HEK293 (cell line): Measurements from ENCODE around the gene PFAS.

ENCODE experiments used
- CTCF ChIA-PET: fragments of 350-600 bp; formaldehyde crosslinking; extraction: SDS; loops from one replicate; lab custom pipeline; 2021; ENCODE audit warnings: antibody characterized with exemption; lab: Yijun Ruan, JAX
- POLR2A ChIA-PET: fragments of 300-600 bp; formaldehyde crosslinking; extraction: SDS; loops from one replicate; lab custom pipeline; 2020; ENCODE audit warnings: antibody characterized with exemption, inconsistent platforms; lab: Yijun Ruan, JAX
- H3K27ac ChIP-seq: fragments of 200-500 bp; sonication (Bioruptor generic); 2 replicates; pipeline ENCODE4 v1.5.1; 2014; ENCODE audit warnings: low read depth, low read length, control low read depth, inconsistent platforms; ENCODE audit errors: extremely low read depth
- H3K36me3 ChIP-seq, 2 experiments: fragments of 200-500 bp in 1 of 2; sonication (Bioruptor generic) in 1 of 2; 1 replicate in 1 of 2; 2 replicates in 1 of 2; pipeline ENCODE4 v1.5.1; 2014 to 2017; ENCODE audit warnings: inconsistent platforms in 2 of 2, low read length in 2 of 2; ENCODE audit not compliant: control insufficient read depth in 2 of 2, insufficient read depth in 1 of 2
- H3K4me1 ChIP-seq: fragments of 200-500 bp; sonication (Bioruptor generic); 2 replicates; pipeline ENCODE4 v1.5.1; 2014; ENCODE audit warnings: mild to moderate bottlenecking, low read length, inconsistent platforms; ENCODE audit not compliant: control insufficient read depth, insufficient read depth
- H3K4me3 ChIP-seq: 2 replicates; pipeline ENCODE4 v1.5.1; 2011; ENCODE audit warnings: low read depth, mild to moderate bottlenecking, control low read depth, low read length, moderate library complexity
- H3K9me3 ChIP-seq: fragments of 200-500 bp; sonication (Bioruptor generic); 2 replicates; pipeline ENCODE4 v1.5.1; 2014; ENCODE audit warnings: low read depth, low read length, inconsistent platforms; ENCODE audit not compliant: control insufficient read depth, insufficient read depth
- BCL11B ChIP-seq: fragments of 450-650 bp; formaldehyde crosslinking; IDR thresholded peaks from 2 replicates; pipeline ENCODE4 v1.5.1; 2016; ENCODE audit warnings: low read depth, missing biosample characterization, missing genetic modification characterization
- GLI2 ChIP-seq: fragments of 450-650 bp; formaldehyde crosslinking; IDR thresholded peaks from 2 replicates; pipeline ENCODE4; 2017; ENCODE audit warnings: missing biosample characterization, missing genetic modification characterization, low read depth, borderline replicate concordance
- GLIS2 ChIP-seq: fragments of 450-650 bp; formaldehyde crosslinking; IDR thresholded peaks from 2 replicates; pipeline ENCODE4 v1.5.1; 2016; ENCODE audit warnings: missing biosample characterization, missing genetic modification characterization
- KLF10 ChIP-seq: fragments of 450-650 bp; IDR thresholded peaks from 2 replicates; pipeline ENCODE4 v1.5.1; 2018; ENCODE audit warnings: missing biosample characterization, mild to moderate bottlenecking, missing genetic modification characterization
- MZF1 ChIP-seq: fragments of 450-650 bp; formaldehyde crosslinking; IDR thresholded peaks from 2 replicates; pipeline ENCODE4 v1.5.1; 2017; ENCODE audit warnings: missing biosample characterization, missing genetic modification characterization, borderline replicate concordance
- OSR2 ChIP-seq: fragments of 450-650 bp; formaldehyde crosslinking; IDR thresholded peaks from 2 replicates; pipeline ENCODE4 v1.5.1; 2016; ENCODE audit warnings: missing biosample characterization, missing genetic modification characterization
- ZBTB20 ChIP-seq: fragments of 450-650 bp; formaldehyde crosslinking; IDR thresholded peaks from 2 replicates; pipeline ENCODE4 v1.5.1; 2016; ENCODE audit warnings: missing biosample characterization, missing genetic modification characterization
- ZBTB21 ChIP-seq: fragments of 450-650 bp; formaldehyde crosslinking; IDR thresholded peaks from 2 replicates; pipeline ENCODE4 v1.5.1; 2017; ENCODE audit warnings: missing biosample characterization, missing genetic modification characterization
- ZBTB7A ChIP-seq: fragments of 450-650 bp; formaldehyde crosslinking; IDR thresholded peaks from 2 replicates; pipeline ENCODE4 v1.5.1; 2016; ENCODE audit warnings: low read depth, missing biosample characterization, missing genetic modification characterization
- ZBTB8A ChIP-seq: fragments of 450-650 bp; formaldehyde crosslinking; IDR thresholded peaks from 2 replicates; pipeline ENCODE4 v1.5.1; 2016; ENCODE audit warnings: missing biosample characterization, missing genetic modification characterization
- ZEB2 ChIP-seq: fragments of 450-650 bp; formaldehyde crosslinking; IDR thresholded peaks from 2 replicates; pipeline ENCODE4 v1.5.1; 2016; ENCODE audit warnings: missing biosample characterization, missing genetic modification characterization
- ZNF140 ChIP-seq: fragments of 450-650 bp; formaldehyde crosslinking; IDR thresholded peaks from 2 replicates; pipeline ENCODE4 v1.5.1; 2016; ENCODE audit warnings: missing biosample characterization, missing genetic modification characterization
- ZNF174 ChIP-seq: fragments of 450-650 bp; formaldehyde crosslinking; IDR thresholded peaks from 2 replicates; pipeline ENCODE4 v1.5.0; 2017; ENCODE audit warnings: missing biosample characterization, mild to moderate bottlenecking, missing genetic modification characterization
- ZNF501 ChIP-seq: fragments of 450-650 bp; formaldehyde crosslinking; IDR thresholded peaks from 2 replicates; pipeline ENCODE4 v1.5.1; 2016; ENCODE audit warnings: missing biosample characterization, missing genetic modification characterization
- ZNF521 ChIP-seq: fragments of 450-650 bp; formaldehyde crosslinking; IDR thresholded peaks from 2 replicates; pipeline ENCODE4 v1.5.1; 2017; ENCODE audit warnings: missing biosample characterization, mild to moderate bottlenecking, missing genetic modification characterization
- ZNF561 ChIP-seq: fragments of 450-650 bp; IDR thresholded peaks from 2 replicates; pipeline ENCODE4 v1.5.1; 2018; ENCODE audit warnings: missing biosample characterization, missing genetic modification characterization, borderline replicate concordance
- ZNF658 ChIP-seq: fragments of 450-650 bp; formaldehyde crosslinking; IDR thresholded peaks from 2 replicates; pipeline ENCODE4; 2016; ENCODE audit warnings: missing biosample characterization, missing genetic modification characterization
- ZNF670 ChIP-seq: fragments of 450-650 bp; formaldehyde crosslinking; IDR thresholded peaks from 2 replicates; pipeline ENCODE4 v1.5.1; 2016; ENCODE audit warnings: missing biosample characterization, missing genetic modification characterization, low read depth
- ZNF777 ChIP-seq: fragments of 450-650 bp; formaldehyde crosslinking; IDR thresholded peaks from 2 replicates; pipeline ENCODE4 v1.5.1; 2017; ENCODE audit warnings: missing biosample characterization, missing genetic modification characterization, borderline replicate concordance
- ZSCAN30 ChIP-seq: fragments of 450-650 bp; IDR thresholded peaks from 2 replicates; pipeline ENCODE4 v1.5.1; 2018; ENCODE audit warnings: missing biosample characterization, mild to moderate bottlenecking, missing genetic modification characterization, moderate library complexity
- TF ChIP-seq, protein P1 (sequence below): fragments of 450-650 bp; formaldehyde crosslinking; IDR thresholded peaks from 2 replicates; pipeline ENCODE4 v1.5.1; 2016; ENCODE audit warnings: missing biosample characterization, missing genetic modification characterization
- TF ChIP-seq, protein P2 (sequence below): fragments of 450-650 bp; formaldehyde crosslinking; IDR thresholded peaks from 2 replicates; pipeline ENCODE4 v1.5.1; 2017; ENCODE audit warnings: missing biosample characterization, mild to moderate bottlenecking, missing genetic modification characterization, moderate library complexity
- TF ChIP-seq, protein P3 (sequence below): fragments of 450-650 bp; formaldehyde crosslinking; IDR thresholded peaks from 2 replicates; pipeline ENCODE4 v1.5.1; 2016; ENCODE audit warnings: missing biosample characterization, missing genetic modification characterization
- TF ChIP-seq, protein P4 (sequence below): fragments of 450-650 bp; IDR thresholded peaks from 2 replicates; pipeline ENCODE4 v1.5.1; 2018; ENCODE audit warnings: missing biosample characterization, missing genetic modification characterization

Gene PFAS, protein sequence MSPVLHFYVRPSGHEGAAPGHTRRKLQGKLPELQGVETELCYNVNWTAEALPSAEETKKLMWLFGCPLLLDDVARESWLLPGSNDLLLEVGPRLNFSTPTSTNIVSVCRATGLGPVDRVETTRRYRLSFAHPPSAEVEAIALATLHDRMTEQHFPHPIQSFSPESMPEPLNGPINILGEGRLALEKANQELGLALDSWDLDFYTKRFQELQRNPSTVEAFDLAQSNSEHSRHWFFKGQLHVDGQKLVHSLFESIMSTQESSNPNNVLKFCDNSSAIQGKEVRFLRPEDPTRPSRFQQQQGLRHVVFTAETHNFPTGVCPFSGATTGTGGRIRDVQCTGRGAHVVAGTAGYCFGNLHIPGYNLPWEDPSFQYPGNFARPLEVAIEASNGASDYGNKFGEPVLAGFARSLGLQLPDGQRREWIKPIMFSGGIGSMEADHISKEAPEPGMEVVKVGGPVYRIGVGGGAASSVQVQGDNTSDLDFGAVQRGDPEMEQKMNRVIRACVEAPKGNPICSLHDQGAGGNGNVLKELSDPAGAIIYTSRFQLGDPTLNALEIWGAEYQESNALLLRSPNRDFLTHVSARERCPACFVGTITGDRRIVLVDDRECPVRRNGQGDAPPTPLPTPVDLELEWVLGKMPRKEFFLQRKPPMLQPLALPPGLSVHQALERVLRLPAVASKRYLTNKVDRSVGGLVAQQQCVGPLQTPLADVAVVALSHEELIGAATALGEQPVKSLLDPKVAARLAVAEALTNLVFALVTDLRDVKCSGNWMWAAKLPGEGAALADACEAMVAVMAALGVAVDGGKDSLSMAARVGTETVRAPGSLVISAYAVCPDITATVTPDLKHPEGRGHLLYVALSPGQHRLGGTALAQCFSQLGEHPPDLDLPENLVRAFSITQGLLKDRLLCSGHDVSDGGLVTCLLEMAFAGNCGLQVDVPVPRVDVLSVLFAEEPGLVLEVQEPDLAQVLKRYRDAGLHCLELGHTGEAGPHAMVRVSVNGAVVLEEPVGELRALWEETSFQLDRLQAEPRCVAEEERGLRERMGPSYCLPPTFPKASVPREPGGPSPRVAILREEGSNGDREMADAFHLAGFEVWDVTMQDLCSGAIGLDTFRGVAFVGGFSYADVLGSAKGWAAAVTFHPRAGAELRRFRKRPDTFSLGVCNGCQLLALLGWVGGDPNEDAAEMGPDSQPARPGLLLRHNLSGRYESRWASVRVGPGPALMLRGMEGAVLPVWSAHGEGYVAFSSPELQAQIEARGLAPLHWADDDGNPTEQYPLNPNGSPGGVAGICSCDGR (N-terminal part only)

DNA sequence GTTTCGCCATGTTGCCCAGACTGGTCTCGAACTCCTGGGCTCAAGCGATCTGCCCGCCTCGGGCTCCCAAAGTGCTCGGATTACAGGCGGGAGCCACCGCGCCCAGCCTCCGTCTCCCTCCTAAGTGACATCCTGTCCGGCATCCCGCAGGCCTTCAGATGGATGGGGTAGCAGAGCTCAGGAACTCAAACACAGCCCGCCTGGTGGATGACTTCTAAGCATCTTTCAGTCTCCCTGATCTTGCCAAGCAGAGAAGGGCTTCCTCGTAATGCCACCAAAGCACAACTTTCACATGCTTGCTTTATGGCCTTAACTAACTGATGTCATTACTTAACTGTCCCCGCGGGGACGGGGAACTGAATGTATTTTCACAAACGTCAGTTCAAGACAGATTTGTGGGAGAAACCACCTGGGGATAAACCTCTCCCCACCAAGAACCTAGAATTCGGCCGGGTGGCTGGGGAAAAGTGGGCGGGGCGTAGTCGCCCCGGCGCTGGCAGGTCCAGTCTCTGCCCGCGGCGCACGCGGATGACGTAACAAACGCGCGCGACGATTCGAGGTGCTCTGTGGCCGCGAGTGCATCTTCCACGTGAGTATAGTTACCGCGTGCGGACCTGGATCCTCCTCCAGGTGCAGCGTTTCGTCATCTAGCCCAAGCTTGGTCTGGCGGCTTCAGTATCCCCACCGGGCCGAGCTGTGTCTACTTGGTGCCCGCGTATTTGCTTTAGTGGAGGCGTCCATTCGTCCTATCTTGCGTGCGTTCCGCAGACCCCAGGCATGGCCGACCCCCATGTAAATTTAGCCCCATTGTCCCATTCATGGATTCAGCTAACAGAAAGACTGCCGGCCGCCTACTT is at the start of gene PFAS:
PFAS (plus strand) TSS at position 539 of the 857 bp plus-strand sequence. CDS start 4,649 bp downstream, outside the sequence.
- peaks cover 6% of the 10 kb centered on the region for H3K4me1 ChIP-seq
- H3K27ac ChIP-seq, result peak within 1 kb of the TSS; percentile 91
- H3K36me3 ChIP-seq, result peaks cover 0 to 10% of the 10 kb centered on the region in 2 experiments; a peak in 2 of 3 replicates
- no peaks in the 10 kb centered on the region for H3K9me3 ChIP-seq
- ChIA-PET CTCF (interaction anchor here (0.6 to 2.0 kb wide), 14 partner anchors 10 to 876 kb away, joined by 3 to 10 read pairs (median 3); partner anchors contain the start of gene RANGRF), POLR2A (interaction anchor here (0.7 to 4.9 kb wide), 19 partner anchors 9 to 170 kb away, joined by 3 to 81 read pairs (median 6); partner anchors contain the start of genes AURKB, BORCS6, KRABD2 and RANGRF)
- H3K4me3 ChIP-seq, result peak within 1 kb of the TSS; percentile 77
- TF ChIP-seq, protein P1, sequence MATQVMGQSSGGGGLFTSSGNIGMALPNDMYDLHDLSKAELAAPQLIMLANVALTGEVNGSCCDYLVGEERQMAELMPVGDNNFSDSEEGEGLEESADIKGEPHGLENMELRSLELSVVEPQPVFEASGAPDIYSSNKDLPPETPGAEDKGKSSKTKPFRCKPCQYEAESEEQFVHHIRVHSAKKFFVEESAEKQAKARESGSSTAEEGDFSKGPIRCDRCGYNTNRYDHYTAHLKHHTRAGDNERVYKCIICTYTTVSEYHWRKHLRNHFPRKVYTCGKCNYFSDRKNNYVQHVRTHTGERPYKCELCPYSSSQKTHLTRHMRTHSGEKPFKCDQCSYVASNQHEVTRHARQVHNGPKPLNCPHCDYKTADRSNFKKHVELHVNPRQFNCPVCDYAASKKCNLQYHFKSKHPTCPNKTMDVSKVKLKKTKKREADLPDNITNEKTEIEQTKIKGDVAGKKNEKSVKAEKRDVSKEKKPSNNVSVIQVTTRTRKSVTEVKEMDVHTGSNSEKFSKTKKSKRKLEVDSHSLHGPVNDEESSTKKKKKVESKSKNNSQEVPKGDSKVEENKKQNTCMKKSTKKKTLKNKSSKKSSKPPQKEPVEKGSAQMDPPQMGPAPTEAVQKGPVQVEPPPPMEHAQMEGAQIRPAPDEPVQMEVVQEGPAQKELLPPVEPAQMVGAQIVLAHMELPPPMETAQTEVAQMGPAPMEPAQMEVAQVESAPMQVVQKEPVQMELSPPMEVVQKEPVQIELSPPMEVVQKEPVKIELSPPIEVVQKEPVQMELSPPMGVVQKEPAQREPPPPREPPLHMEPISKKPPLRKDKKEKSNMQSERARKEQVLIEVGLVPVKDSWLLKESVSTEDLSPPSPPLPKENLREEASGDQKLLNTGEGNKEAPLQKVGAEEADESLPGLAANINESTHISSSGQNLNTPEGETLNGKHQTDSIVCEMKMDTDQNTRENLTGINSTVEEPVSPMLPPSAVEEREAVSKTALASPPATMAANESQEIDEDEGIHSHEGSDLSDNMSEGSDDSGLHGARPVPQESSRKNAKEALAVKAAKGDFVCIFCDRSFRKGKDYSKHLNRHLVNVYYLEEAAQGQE, result no peak
- TF ChIP-seq ZNF561 (tag by site-specific recombination) (peak; percentile 33; the same call in 1 of the 2 replicates), ZBTB20 (tag by site-specific recombination) (peak; percentile 88), ZNF501 (0 out of 2 replicates have a peak, but pooled peaks have one; percentile 71), ZBTB7A (tag by site-specific recombination) (peak; percentile 56; the same call in 1 of the 2 replicates), BCL11B (tag by site-specific recombination) (no peak; the same call in 1 of the 2 replicates), ZNF140 (tag by site-specific recombination) (no peak), GLI2 (tag by site-specific recombination) (no peak), ZNF174 (no peak), ZBTB8A (tag by site-specific recombination) (peak; percentile 6; the same call in 1 of the 2 replicates), ZNF777 (tag by site-specific recombination) (0 out of 2 replicates have a peak, but pooled peaks have one; percentile 8), ZNF521 (tag by site-specific recombination) (no peak), ZSCAN30 (tag by site-specific recombination) (peak; percentile 42; the same call in 1 of the 2 replicates), ZNF658 (tag by site-specific recombination) (no peak), ZEB2 (tag by site-specific recombination) (0 out of 2 replicates have a peak, but pooled peaks have one; percentile 46), ZBTB21 (peak; percentile 69), GLIS2 (tag by site-specific recombination) (no peak), MZF1 (tag by site-specific recombination) (no peak), OSR2 (tag by site-specific recombination) (no peak; the same call in 1 of the 2 replicates), ZNF670 (tag by site-specific recombination) (no peak), KLF10 (tag by site-specific recombination) (peak; percentile 53; the same call in 1 of the 2 replicates)
- TF ChIP-seq, protein P2, sequence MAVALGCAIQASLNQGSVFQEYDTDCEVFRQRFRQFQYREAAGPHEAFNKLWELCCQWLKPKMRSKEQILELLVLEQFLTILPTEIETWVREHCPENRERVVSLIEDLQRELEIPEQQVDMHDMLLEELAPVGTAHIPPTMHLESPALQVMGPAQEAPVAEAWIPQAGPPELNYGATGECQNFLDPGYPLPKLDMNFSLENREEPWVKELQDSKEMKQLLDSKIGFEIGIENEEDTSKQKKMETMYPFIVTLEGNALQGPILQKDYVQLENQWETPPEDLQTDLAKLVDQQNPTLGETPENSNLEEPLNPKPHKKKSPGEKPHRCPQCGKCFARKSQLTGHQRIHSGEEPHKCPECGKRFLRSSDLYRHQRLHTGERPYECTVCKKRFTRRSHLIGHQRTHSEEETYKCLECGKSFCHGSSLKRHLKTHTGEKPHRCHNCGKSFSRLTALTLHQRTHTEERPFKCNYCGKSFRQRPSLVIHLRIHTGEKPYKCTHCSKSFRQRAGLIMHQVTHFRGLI, result 0 out of 2 replicates have a peak, but pooled peaks have one; percentile 23
- TF ChIP-seq, protein P3, sequence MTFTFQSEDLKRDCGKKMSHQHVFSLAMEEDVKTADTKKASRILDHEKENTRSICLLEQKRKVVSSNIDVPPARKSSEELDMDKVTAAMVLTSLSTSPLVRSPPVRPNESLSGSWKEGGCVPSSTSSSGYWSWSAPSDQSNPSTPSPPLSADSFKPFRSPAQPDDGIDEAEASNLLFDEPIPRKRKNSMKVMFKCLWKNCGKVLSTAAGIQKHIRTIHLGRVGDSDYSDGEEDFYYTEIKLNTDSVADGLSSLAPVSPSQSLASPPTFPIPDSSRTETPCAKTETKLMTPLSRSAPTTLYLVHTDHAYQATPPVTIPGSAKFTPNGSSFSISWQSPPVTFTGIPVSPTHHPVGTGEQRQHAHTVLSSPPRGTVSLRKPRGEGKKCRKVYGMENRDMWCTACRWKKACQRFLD, result no peak
- TF ChIP-seq, protein P4, sequence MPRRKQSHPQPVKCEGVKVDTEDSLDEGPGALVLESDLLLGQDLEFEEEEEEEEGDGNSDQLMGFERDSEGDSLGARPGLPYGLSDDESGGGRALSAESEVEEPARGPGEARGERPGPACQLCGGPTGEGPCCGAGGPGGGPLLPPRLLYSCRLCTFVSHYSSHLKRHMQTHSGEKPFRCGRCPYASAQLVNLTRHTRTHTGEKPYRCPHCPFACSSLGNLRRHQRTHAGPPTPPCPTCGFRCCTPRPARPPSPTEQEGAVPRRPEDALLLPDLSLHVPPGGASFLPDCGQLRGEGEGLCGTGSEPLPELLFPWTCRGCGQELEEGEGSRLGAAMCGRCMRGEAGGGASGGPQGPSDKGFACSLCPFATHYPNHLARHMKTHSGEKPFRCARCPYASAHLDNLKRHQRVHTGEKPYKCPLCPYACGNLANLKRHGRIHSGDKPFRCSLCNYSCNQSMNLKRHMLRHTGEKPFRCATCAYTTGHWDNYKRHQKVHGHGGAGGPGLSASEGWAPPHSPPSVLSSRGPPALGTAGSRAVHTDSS (tag by site-specific recombination), result no peak
